Measurements from ENCODE around the gene PAFAH1B2.
"Not testable (repeated sequence)": the region's sequence is repeated elsewhere in the genome, so short reads cannot be mapped to it uniquely, and the experiment has no call there.

The PAFAH1B2 gene

DNA sequence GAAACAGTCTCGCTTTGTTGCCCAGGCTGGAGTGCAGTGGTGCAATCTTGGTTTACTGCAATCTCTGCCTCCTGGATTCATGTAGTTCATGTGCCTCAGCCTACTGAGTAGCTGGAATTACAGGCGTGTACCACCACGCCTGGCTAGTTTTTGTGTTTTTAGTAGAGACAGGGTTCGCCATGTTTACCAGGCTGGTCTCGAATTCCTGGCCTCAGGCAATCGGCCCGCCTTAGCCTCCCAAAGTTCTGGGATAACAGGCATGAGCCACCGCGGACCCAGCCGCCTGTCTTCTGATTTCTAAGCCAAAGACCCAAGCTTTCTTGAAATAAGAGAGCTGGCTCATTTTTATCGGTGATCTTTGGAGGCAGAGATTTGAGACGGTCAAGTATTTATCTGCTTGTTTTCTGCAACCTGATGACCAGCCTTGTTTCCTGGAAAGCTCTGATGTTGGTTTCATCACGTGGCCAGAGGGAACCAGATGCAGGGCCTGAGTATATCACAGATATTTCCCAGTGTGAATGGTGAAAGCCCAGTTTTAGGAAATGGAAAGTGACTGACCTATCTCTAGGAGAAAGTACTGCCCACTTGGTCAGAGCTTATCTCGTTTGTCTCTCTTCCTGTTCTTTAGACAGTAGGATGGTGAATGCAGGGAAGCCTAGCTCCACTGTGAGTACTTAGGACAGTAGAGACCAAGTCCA lies 28.8 kb downstream of the PAFAH1B2 start:
- DNase-seq (ENCODE audit: low spot score): no peak

DNA sequence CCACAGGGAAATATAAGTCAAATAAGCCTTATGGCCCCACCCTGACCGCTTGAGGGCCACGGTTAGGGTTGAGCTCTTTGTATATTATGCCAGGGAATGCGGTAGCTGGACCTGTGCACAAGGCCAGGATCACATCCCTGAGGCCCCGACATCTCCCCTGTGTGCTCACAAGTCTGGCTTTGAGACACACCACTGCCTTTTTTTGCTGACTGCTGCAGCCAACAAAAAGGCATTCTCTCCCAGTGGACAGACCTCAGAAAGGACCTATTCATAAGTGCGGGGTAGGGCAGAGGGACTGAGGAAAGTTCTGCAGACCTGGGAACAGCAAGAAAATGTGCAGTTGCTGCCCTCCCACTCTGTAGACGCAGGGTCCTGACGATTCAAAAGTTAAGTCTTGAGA lies 31.0 kb downstream of the PAFAH1B2 start:
- DNase-seq (ENCODE audit: low spot score): no peak

DNA sequence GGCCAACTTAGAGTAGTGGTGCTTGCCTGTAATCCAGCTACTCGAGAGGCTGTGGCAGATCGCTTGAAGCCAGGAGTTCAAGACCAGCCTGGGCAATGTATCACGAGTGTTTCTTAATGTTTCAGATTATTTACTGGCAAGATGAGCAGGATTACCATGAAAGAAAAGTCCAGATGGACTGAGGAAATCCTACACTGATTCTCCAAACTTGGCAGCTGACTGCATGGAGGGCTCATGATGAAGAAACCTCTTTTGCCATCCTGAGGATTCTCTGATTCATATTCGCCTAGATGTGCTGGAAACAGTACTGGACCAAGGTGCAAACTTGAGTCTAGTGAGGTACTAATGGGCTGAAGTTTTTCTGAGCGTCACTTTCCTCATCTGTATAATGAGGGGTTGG lies 31.7 kb downstream of the PAFAH1B2 start:
- no peak for DNase-seq (ENCODE audit: low spot score)

DNA sequence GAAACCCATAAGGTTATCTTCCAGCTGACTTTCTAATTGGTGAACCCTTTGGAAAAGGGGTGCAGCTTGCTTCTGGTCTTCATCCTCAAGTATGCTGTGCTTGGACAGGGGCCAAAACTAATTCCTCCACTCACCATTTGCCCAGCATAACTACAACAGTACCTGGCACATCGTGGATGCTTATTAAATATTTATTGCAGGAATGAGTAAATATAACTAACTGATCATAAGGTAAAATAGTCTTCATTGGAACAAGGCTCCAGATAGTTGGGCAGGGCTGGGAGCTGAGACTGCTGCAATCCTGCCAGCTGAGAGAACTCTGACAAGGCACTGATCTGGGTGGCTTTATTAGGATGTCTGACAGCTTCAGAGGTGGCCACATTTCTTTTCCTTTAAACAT lies 32.1 kb downstream of the PAFAH1B2 start:
- no peak for DNase-seq (ENCODE audit: low spot score)

DNA sequence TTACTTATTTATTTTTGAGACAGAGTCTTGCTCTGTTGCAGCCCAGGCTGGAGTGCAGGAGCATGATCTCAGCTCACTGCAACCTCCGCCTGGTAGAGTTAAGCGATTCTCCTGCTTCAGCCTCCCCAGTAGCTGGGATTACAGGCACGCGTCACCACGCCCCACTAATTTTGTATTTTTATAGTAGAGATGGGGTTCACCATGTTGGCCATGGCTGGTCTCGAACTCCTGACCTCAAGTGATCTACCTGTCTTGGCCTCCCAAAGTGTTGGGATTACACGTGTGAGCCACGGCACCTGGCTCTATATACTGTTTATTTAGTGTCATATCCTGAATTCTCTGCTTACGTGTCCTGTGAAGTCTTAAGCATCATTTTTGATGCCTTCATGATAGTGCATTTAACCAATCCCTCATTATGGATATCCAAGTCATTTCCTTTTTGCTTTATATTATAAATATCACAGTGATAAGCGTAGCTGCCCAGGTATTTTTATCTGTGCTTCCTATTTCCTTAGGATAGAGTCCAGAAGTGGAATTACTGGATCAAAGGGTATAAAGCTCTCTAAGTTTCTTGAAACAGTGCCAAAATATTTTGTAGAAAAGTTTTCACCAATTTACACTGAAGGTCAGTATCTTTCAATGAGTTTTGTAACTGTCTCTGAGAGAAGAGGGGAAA lies 33.6 kb downstream of the PAFAH1B2 start:
- DNase-seq (ENCODE audit: low spot score): no peak

DNA sequence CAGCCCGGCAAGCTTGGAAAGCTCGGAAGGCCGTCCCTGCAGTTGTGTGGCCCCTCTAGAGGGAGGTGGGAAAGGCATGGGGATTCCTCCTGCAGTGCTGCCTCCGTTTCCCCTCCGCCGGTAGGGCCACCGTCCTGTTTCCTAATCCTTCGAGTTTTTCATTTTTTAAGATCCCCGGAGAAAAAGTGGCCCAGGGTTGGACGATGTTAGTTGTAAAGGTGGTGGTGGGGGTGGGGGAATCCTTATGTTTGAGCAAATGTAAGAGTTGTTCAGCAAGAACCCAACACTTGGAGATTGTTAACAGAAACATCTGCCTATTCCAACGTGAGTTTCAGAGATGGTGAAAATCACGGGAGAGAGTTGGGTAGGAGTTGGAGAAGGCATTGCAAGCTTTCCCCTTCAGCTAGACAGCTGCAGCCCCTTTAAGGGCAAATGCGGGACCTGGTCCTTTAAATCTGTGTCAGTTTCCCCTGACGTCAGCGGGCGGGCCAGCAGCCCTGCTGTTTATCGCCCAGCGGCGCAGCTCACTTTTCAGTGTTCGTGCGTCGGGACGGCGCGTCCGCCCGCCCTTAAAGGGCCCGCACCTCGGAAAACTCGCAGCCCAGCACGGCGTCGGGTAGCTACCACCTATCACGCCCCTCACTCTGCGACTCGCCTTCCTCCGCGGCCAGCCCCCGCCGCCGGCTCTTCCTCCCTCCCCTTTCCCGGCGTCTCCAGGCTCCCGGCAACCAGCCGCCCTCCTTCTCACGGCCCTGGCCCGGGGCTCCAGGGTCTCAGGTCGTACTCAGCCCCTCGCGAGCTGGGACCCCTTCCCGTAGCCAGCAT lies 34.3 kb downstream of the PAFAH1B2 start, which contains the start of gene SIDT2:
Gene SIDT2, plus strand, starts transcription at position 534 of the 825 bp plus-strand sequence. CDS start 521 bp downstream, outside the sequence.
- DNase-seq (ENCODE audit: low spot score): peak; percentile 90

DNA sequence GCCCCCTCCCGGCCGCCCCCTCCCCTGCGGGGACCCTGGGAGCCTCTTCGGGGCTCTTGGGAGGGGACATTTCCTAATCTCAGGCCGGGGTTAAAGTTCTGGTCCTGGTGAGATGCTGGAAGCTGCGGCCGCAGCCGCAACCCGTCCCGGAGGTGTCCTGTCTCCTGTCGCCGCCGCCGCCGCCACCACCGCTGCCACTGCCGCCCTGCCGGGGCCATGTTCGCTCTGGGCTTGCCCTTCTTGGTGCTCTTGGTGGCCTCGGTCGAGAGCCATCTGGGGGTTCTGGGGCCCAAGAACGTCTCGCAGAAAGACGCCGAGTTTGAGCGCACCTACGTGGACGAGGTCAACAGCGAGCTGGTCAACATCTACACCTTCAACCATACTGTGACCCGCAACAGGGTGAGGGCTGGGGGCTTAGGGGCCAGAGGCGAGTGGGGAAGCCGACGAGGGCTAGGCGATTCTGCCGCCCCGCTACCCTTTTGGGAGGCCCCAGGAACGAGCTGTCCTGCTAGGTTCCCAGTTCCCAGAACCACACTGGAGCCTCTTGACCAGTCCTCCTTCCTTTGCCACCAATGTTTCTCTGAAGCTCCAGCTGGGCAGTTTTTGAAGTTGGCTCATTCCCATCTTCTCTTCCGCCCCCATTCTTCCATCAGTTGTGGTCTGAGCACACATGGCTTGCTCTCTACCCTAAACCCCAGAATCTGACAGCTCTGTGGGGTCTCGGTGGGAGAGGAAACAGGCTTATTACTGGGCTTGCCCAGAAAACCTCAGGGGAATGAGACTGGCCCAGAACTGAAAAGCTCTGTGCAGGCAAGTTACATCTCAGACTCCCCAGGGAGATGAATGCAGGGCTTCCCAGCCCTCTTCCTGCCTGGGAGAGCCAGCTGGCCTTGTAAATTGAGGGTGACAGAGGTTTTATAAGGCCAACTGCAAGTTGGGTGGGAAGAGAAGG lies 35.2 kb downstream of the PAFAH1B2 start:
- peak; percentile 78 for DNase-seq (ENCODE audit: low spot score)

DNA sequence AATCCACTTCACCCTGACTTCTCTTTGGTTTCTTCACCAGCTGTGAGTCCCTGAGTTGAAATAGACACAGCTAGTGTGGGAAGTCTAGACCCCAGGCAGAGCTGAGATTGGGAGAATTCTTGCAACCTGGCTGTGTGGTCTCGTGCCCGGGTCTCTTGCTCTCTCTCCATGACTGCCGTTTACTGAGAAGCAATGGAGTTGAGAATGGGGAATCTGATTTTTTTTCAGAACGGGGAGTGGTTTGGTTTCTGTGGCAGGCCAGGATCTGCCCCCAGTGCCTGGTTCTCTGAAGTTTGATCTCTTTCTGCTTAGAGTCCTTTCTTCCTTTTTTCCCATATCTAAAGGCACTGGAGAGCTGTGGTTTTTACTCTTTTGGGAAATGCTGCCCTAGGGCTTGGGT lies 35.9 kb downstream of the PAFAH1B2 start:
- peak; percentile 61 for DNase-seq (ENCODE audit: low spot score)

DNA sequence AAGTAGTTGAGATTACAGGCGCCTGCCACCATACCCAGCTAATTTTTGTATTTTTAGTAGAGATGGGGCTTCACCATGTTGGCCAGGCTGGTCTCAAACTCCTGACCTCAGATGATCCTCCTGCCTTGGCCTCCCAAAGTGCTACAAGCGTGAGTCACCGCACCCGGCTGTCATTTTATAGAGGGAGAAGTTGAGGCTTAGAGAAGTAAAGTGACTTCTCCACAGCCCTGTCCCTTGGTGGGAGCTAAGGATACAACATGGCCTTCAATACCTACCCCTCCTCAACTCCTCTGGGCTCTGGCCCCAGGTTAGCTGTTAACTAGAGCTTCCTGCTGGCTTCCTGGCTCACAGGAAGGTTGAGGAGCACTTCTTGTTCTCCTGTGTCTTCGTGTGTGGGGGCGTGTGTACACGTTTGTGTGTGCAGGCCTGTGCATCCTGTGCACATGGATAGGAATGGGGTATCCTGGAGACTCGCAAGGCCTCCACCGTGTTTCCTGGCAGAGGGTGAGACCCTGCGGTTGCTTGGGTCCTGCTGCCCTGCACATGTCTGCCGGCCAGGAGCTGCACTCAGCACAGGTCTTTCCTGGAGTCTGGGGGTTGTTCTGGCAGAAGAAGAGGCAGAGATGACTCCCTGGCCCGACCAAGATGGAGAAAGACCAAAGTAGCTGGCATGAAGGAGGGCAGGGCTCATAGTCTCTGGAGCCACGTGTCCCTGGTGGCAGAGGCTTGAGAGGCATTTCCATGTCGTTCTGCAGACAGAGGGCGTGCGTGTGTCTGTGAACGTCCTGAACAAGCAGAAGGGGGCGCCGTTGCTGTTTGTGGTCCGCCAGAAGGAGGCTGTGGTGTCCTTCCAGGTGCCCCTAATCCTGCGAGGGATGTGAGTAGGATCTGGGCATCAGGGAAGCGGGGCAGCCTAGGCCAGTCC lies 36.8 kb downstream of the PAFAH1B2 start:
- peak; percentile 71 for DNase-seq (ENCODE audit: low spot score)

DNA sequence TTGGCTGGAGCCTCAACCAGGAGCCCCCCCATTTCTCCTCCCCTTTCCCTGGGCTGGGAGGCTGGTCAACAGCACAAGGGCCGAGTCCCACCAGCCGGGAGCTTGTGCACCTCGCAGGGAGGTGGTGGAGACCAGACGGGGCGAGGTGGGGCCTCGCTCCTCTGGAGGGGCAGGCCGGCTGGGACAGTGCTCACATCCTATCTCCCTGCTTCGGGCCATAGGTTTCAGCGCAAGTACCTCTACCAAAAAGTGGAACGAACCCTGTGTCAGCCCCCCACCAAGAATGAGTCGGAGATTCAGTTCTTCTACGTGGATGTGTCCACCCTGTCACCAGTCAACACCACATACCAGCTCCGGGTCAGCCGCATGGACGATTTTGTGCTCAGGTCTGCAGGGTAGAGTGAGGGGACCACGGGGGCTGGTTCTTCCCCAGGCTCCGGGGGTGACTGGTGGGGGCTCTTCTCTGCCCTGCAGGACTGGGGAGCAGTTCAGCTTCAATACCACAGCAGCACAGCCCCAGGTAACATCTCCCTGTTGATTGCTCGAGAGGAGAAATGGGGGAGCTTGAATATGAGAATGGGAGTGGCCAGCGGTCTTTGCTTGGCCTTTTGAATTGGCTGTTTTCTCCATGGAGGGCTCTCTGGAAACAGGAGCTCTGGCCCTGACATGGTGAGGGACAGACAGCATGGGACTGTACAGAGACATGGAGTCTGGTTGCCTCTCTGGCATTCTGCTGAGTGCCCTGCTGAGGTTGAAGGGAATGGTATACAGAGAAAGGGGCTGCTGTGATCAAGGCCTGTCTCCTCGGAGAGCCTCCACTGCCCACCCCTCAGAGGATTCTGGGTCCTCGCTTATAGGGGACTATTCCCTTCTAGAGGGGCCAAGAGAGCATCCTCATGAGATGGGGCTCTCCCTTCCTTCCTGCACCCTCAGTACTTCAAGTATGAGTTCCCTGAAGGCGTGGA lies 37.8 kb downstream of the PAFAH1B2 start:
- no peak for DNase-seq (ENCODE audit: low spot score)

DNA sequence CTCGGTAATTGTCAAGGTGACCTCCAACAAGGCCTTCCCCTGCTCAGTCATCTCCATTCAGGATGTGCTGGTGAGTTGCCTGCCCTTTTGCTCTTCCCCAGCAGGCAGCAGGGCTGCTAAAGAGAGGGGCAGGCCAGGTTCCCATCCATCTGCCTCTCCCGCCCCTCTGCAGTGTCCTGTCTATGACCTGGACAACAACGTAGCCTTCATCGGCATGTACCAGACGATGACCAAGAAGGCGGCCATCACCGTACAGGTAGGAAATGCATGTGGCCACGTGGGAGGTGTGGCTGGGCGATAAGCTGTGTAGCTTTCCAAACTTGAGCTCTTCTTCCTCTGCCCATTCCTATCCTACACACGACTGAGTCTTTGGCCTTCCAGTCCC lies 38.5 kb downstream of the PAFAH1B2 start:
- DNase-seq (ENCODE audit: low spot score): no peak

DNA sequence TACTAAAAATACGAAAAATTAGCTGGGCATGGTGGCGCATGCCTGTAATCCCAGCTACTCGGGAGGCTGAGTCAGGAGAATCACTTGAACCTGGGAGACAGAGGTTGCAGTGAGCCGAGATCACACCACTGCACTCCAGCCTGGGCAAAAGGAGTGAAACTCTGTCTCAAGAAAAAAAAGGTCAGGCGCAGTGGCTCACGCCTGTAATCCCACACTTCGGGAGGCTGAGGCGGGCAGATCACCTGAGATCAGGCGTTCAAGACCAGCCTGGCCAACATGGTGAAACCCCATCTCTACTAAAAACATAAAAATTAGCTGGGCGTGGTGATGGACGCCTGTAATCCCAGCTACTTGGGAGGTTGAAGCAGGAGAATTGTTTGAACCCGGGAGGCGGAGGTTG lies 39.1 kb downstream of the PAFAH1B2 start:
- not testable (repeated sequence) for DNase-seq (ENCODE audit: low spot score)

DNA sequence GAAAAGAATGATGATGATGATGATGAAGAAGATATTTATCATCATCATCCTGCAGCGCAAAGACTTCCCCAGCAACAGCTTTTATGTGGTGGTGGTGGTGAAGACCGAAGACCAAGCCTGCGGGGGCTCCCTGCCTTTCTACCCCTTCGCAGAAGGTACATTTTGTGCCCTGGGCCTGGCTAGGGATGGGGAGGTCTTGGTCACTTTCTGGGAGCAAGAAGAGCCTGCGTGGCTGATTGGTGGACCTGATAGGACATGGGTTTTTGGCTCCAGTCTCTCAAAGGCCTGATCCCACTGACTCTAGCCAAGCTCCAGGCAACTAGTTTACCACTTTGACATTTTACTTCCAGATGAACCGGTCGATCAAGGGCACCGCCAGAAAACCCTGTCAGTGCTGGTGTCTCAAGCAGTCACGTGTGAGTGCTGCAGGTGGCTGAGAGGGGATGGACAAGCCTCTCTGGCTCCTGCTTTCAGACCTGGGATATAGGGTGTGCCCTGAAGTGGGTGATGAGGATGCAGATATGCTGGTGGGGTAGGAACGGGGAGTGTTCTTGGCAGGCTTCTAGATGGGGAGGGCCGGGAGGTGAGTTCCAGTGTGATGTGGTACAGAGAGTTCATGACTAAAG lies 39.8 kb downstream of the PAFAH1B2 start:
- DNase-seq (ENCODE audit: low spot score): no peak

DNA sequence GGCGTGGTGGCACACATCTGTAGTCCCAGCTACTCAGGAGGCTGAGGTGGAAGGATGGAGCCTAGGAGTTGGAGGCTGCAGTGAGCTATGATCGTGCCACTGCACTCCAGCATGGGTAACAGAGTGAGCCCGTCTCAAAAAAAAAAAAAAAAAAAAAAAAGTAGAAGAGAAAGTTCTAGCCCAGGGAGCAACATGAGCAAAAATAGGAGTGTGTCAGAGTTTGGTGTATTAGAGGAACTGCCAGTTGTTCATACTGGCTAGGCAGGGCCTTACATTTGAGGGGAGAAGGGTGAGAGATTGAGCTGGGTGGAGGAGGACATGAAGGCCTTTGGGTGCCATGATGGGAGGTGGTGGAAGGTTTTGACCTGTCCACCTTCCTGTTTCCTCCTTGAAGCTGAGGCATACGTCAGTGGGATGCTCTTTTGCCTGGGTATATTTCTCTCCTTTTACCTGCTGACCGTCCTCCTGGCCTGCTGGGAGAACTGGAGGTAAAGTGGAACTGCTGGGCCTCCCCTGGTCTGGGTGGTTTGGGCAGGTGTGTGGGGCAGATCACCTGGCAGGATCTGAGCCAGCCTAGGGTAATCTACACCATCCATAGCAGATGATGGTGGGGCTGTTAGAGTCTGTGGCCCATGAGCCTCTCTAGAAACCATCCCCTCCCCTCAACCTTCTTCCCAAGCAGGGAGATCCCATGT lies 41.8 kb downstream of the PAFAH1B2 start:
- DNase-seq (ENCODE audit: low spot score): no peak

DNA sequence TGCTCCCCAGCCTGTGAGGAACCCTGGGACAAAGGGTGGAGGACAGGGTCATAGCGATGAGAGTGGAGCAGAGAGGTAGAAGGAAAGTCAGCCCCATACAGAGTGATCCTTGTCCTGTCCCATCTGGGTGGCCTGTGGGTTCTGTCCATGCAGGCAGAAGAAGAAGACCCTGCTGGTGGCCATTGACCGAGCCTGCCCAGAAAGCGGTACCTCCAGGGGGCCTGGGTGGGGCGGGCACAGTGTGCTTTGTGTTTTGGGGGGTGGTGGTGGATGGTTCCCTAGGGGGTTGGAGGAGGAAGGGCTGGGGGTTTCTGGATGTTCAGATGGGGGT lies 42.3 kb downstream of the PAFAH1B2 start:
- no peak for DNase-seq (ENCODE audit: low spot score)

DNA sequence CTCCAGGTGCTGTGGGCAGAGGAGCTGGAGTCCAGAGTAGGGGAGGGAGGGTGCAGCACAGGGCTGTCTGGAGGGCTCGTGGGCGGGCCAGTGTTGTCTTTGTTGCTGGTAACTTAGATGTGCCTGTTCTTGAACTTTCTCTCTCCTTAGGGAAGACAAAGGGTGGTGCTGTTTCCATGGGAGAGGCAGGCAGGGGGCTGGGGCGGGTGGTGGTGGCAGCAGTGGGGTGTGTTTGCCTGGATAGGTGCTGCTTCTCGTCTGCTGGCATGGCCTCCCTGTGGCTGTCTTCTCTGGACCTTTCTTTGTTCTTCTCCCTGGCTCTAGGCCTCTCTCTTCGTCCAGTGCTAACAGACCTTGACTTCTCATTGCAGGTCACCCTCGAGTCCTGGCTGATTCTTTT lies 42.9 kb downstream of the PAFAH1B2 start:
- no peak for DNase-seq (ENCODE audit: low spot score)

DNA sequence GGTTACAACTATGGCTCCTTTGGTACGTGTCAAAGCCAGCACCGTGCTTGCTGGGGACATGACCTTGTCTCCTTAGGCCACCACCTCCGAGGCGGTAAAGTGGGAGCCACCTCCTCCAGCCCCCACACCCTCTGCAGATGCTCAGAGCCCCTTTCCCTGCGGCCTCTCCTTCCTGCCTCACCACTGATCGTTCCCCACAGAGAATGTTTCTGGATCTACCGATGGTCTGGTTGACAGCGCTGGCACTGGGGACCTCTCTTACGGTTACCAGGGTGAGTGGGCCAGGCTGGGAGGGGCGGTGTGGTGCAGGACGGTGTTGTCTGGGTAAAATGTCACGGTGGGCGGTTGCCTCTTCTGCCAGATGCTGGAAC lies 43.3 kb downstream of the PAFAH1B2 start:
- DNase-seq (ENCODE audit: low spot score): no peak

DNA sequence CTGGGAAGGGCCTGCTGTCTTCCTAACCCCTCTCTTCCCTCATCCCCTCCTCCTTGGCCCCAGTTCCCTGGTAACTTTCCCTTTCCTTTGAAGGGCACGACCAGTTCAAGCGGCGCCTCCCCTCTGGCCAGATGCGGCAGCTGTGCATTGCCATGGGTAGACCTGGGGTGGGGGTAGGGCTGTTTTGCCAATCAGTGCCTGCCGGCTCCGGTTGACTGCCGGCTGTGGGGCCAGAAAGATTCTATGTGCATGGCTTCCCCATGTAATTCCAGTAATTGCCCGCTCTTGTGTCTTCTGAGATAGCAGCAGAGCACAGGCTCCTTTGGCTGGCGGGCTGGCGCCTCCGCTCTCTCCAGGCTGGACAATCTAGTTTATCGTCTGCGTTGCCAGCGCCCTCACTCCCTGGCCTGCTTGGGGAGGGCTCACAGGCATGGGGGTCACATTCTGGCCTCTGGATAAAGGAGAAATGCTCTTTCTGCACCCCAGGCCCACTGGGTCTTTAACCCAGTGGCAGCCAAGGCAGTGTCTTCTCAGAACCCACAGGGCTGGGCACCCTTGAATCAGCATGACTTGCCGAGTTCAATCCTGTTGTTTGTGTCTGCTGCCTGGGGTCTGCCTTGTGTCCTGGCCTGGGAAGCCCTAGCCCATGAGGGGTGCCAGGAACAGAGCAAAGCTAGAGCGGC lies 43.9 kb downstream of the PAFAH1B2 start:
- no peak for DNase-seq (ENCODE audit: low spot score)
